IMR-90 (cell line): ENCODE data around the gene METAP2. TPM values are rescaled to one million over a fixed set of nuclear protein-coding genes. Genes with fewer than 3 reads are reported as not detected.
A peak's percentile ranks its signal among the peaks of the same experiment; 100 is the strongest.

Experiments
- ATAC-seq: fragments of 200-7000 bp; cut with Tn5 transposase; 2 replicates; pipeline ENCODE4 v1.9.1; 2020; ENCODE audit warnings: low read depth, mild to moderate bottlenecking, moderate library complexity
- BruUV-seq: library from RNA; stranded (reverse); fragments of 400-500 nt; replicated peaks from 2 replicates; lab custom pipeline; 2021; lab: Mats Ljungman, UMichigan
- CTCF ChIA-PET: fragments of 300-600 bp; formaldehyde crosslinking; extraction: SDS; loops from one replicate; lab custom pipeline; 2021; ENCODE audit warnings: antibody characterized with exemption; lab: Yijun Ruan, JAX
- POLR2A ChIA-PET: fragments of 300-600 bp; sonication (Branson Sonifier 250); formaldehyde crosslinking; loops from one replicate; lab custom pipeline; 2022; ENCODE audit warnings: antibody characterized with exemption; ENCODE audit not compliant: unreplicated experiment; lab: Charles Lee
- DNase-seq: peaks from one replicate; pipeline ENCODE4 v3.0.0; 2013
- H2AFZ ChIP-seq: replicated peaks from 2 replicates; pipeline ENCODE3; 2013; ENCODE audit warnings: low read length, mild to moderate bottlenecking; ENCODE audit not compliant: poor library complexity
- H2AK5ac ChIP-seq: 2 replicates; pipeline ENCODE4 v1.6.1; 2013; ENCODE audit warnings: low read depth, low read length, inconsistent platforms
- H2AK9ac ChIP-seq: replicated peaks from 2 replicates; pipeline ENCODE3; 2013; ENCODE audit warnings: mild to moderate bottlenecking, low read depth, low read length, moderate library complexity; ENCODE audit not compliant: poor library complexity
- H2BK120ac ChIP-seq: 2 replicates; pipeline ENCODE4 v1.6.1; 2013; ENCODE audit warnings: low read depth, low read length, inconsistent platforms
- H2BK15ac ChIP-seq: 3 replicates; pipeline ENCODE4 v1.6.1; 2013; ENCODE audit warnings: low read depth, low read length, inconsistent platforms
- H2BK20ac ChIP-seq: 2 replicates; pipeline ENCODE4 v1.6.1; 2013; ENCODE audit warnings: low read depth, mild to moderate bottlenecking, inconsistent platforms, low read length, moderate library complexity
- H2BK5ac ChIP-seq: 2 replicates; pipeline ENCODE4 v1.6.1; 2013; ENCODE audit warnings: mild to moderate bottlenecking, low read depth, low read length, inconsistent platforms; ENCODE audit not compliant: poor library complexity, severe bottlenecking
- H3K14ac ChIP-seq: replicated peaks from 2 replicates; pipeline ENCODE4 v1.6.1; 2013; ENCODE audit warnings: low read depth, low read length, inconsistent platforms
- H3K18ac ChIP-seq: 2 replicates; pipeline ENCODE4 v1.6.1; 2013; ENCODE audit warnings: low read depth, low read length, control low read depth
- H3K23ac ChIP-seq: 2 replicates; pipeline ENCODE4 v1.6.1; 2013; ENCODE audit warnings: low read depth, low read length, inconsistent platforms
- H3K27ac ChIP-seq: 2 replicates; pipeline ENCODE4 v1.5.1; 2013; ENCODE audit warnings: mild to moderate bottlenecking, control low read depth, low read length; ENCODE audit not compliant: insufficient read depth
- H3K27me3 ChIP-seq: 2 replicates; pipeline ENCODE4 v1.6.1; 2013; ENCODE audit warnings: low read length; ENCODE audit not compliant: control insufficient read depth, insufficient read depth
- H3K36me3 ChIP-seq: 2 replicates; pipeline ENCODE4 v1.6.1; 2013; ENCODE audit warnings: low read length, mixed read lengths; ENCODE audit not compliant: control insufficient read depth, insufficient read depth
- H3K4ac ChIP-seq: 2 replicates; pipeline ENCODE4 v1.6.1; 2013; ENCODE audit warnings: low read depth, low read length, inconsistent platforms
- H3K4me1 ChIP-seq: 2 replicates; pipeline ENCODE4 v1.6.1; 2013; ENCODE audit warnings: low read length, mixed read lengths; ENCODE audit not compliant: control insufficient read depth, insufficient read depth
- H3K4me2 ChIP-seq: 2 replicates; pipeline ENCODE4 v1.6.1; 2013; ENCODE audit warnings: low read depth, mild to moderate bottlenecking, control low read depth, low read length, moderate library complexity
- H3K4me3 ChIP-seq: 2 replicates; pipeline ENCODE4 v1.5.1; 2013; ENCODE audit warnings: low read depth, mild to moderate bottlenecking, control low read depth, low read length, moderate library complexity; ENCODE audit not compliant: insufficient read depth
- H3K56ac ChIP-seq: 2 replicates; pipeline ENCODE4 v1.6.1; 2013; ENCODE audit warnings: low read length, inconsistent platforms; ENCODE audit not compliant: insufficient read depth; ENCODE audit errors: extremely low read depth
- H3K79me1 ChIP-seq, 2 experiments: 2 replicates each; pipeline ENCODE4 v1.6.1; 2013; ENCODE audit warnings: low read length in 2 of 2, inconsistent platforms in 1 of 2, low read depth in 1 of 2
- H3K9ac ChIP-seq: 2 replicates; pipeline ENCODE4 v1.6.1; 2013; ENCODE audit warnings: low read depth, low read length, control low read depth
- H3K9me1 ChIP-seq: 2 replicates; pipeline ENCODE4 v1.6.1; 2013; ENCODE audit warnings: low read length, inconsistent platforms; ENCODE audit not compliant: insufficient read depth
- H3K9me3 ChIP-seq: 2 replicates; pipeline ENCODE4 v1.6.1; 2013; ENCODE audit warnings: low read length; ENCODE audit not compliant: control insufficient read depth, insufficient read depth
- H4K20me1 ChIP-seq: 2 replicates; pipeline ENCODE4 v1.6.1; 2013; ENCODE audit warnings: low read length, inconsistent platforms; ENCODE audit not compliant: insufficient read depth
- H4K5ac ChIP-seq: 2 replicates; pipeline ENCODE4 v1.6.1; 2013; ENCODE audit warnings: mild to moderate bottlenecking, low read depth, low read length, control low read depth
- H4K8ac ChIP-seq, 2 experiments: 2 replicates each; pipeline ENCODE4 v1.6.1; 2013; ENCODE audit warnings: low read depth in 2 of 2, low read length in 2 of 2, control low read depth in 1 of 2, inconsistent platforms in 1 of 2
- H4K91ac ChIP-seq: 2 replicates; pipeline ENCODE4 v1.6.1; 2013; ENCODE audit warnings: low read depth, low read length, inconsistent platforms; ENCODE audit not compliant: insufficient read depth
- CEBPB ChIP-seq: IDR thresholded peaks from 2 replicates; pipeline ENCODE4 v1.6.1; 2012; ENCODE audit warnings: low read depth, low read length, improper control_type of control experiment
- CTCF ChIP-seq: conservative IDR thresholded peaks from 2 replicates; pipeline ENCODE4 v1.5.1; 2012; ENCODE audit warnings: mild to moderate bottlenecking, low read depth, low read length, improper control_type of control experiment
- FOS ChIP-seq: fragments of 150-350 bp; IDR thresholded peaks from 2 replicates; pipeline ENCODE4 v1.6.1; 2016; ENCODE audit warnings: low read depth, low read length
- MAZ ChIP-seq: IDR thresholded peaks from 2 replicates; pipeline ENCODE4 v1.6.1; 2012; ENCODE audit warnings: low read depth, mild to moderate bottlenecking, low read length, improper control_type of control experiment, moderate library complexity, borderline replicate concordance
- RCOR1 ChIP-seq: IDR thresholded peaks from 2 replicates; pipeline ENCODE4 v1.6.1; 2012; ENCODE audit warnings: mild to moderate bottlenecking, low read length, improper control_type of control experiment; ENCODE audit not compliant: insufficient replicate concordance
- WGBS, 2 experiments: methylation state at CpG; one replicate each; pipeline versions ENCODE4 v1.1.5 to v1.1.7; 2013; ENCODE audit warnings: missing lambda C conversion rate in 2 of 2; ENCODE audit not compliant: insufficient read length in 1 of 2; ENCODE audit errors: extremely low coverage in 2 of 2; 5-methylcytosine and 5-hydroxymethylcytosine counted together
- dilution Hi-C: fragments of 300-500 bp; cut with HindIII; formaldehyde crosslinking; loops from one replicate; pipeline ENCODE4 v1.14.3; 2018; ENCODE audit warnings: low sequenced_read_pairs; ENCODE audit not compliant: unreplicated experiment
- in situ Hi-C: fragments of 300-500 bp; cut with MboI; formaldehyde crosslinking; loops from 3 replicates; pipeline ENCODE4 v1.14.3; 2019; ENCODE audit warnings: low sequenced_read_pairs, inconsistent platforms, mixed read lengths
- intact Hi-C: fragments of 100-400 bp; cut with micrococcal nuclease; formaldehyde crosslinking; loops from 2 replicates; pipeline ENCODE4 v1.10.0; 2022
- polyA plus RNA-seq, 3 experiments: library from polyadenylated mRNA; depleted of rRNA; stranded (reverse); fragments of >200 nt; gene quantifications; 2 replicates each; pipeline ENCODE4 v1.2.3, GENCODE V29; 2012; ENCODE audit warnings: low replicate concordance in 1 of 3
- total RNA-seq: library from RNA; depleted of rRNA; stranded (reverse); fragments of >200 nt; gene quantifications from 2 replicates; pipeline ENCODE4 v1.2.3, GENCODE V29; 2012

Gene METAP2
- total and polyA plus RNA-seq, 2 of the 4 experiments (the other 2 are of a cell fraction): 62.5 to 72.9 TPM

- TF ChIP-seq FOS: no peak
These were observed 34.3 kb upstream of the METAP2 start (continued) for GRCh38 chr12:95439461-95440230.

GRCh38 chr12:95440401-95440800 is 33.6 kb upstream of the METAP2 start:
- Histone ChIP-seq H2BK15ac (no peak overlapping the region), H4K5ac (no peak overlapping the region), H2BK120ac (no peak overlapping the region), H4K20me1 (no peaks in the 10 kb centered on the region), H2AK5ac (no peak overlapping the region), H2AFZ (no peak overlapping the region), H2AK9ac (no peak overlapping the region), H2BK20ac (no peak overlapping the region), H3K9ac (no peak overlapping the region), H2BK5ac (no peak overlapping the region), H3K56ac (no peak overlapping the region), H4K91ac (no peak overlapping the region), H3K4me3 (no peak overlapping the region), H3K4ac (no peak overlapping the region), H4K8ac (no peak overlapping the region), H3K9me1 (no peaks in the 10 kb centered on the region; the same call in 1 of the 2 replicates), H3K4me1 (no peaks in the 10 kb centered on the region; the same call in 1 of the 2 replicates), H3K23ac (no peak overlapping the region), H3K79me1 (no peaks in the 10 kb centered on the region), H3K9me3 (0 out of 2 replicates have a peak, but pooled peaks cover 2% of the 10 kb centered on the region), H3K27me3 (no peaks in the 10 kb centered on the region; the same call in 1 of the 2 replicates), H3K18ac (no peak overlapping the region), H3K14ac (no peak overlapping the region), H3K4me2 (peak overlapping the region; percentile 47; the same call in 1 of the 2 replicates), H3K27ac (no peak overlapping the region), H3K36me3 (no peaks in the 10 kb centered on the region)
- POLR2A ChIA-PET: no interaction called here
- WGBS, 2 experiments: 60% methylated on average over 1 of the region's 3 CpGs; no CpG with 5 or more reads in 1 of the 2 experiments
- DNase-seq: peak; percentile 67
- dilution Hi-C loops (no loop called here), in situ Hi-C loops (no loop called here), intact Hi-C loops (no loop called here)
- ATAC-seq: peak; percentile 77
- BruUV-seq: no TSS peak
- TF ChIP-seq FOS: peak; percentile 64
- TF ChIP-seq CEBPB: no peak
- no peak for TF ChIP-seq RCOR1
- no peak for TF ChIP-seq CTCF
- no peak for TF ChIP-seq MAZ
- CTCF ChIA-PET: no interaction called here
